ENCODE measurements around the gene THRAP3. TPM values are rescaled to one million over a fixed set of nuclear protein-coding genes. Genes with fewer than 3 reads are reported as not detected.

Gene THRAP3
- total RNA-seq, 1 experiment from 2014 or later: 86.8 TPM

- no peaks in the 10 kb centered on the region for H3K9me3 ChIP-seq
- H3K4me1 Mint-ChIP-seq (ENCODE audit: low read depth, unreplicated experiment): no peaks in the 10 kb centered on the region
- peaks cover 43% of the 10 kb centered on the region for H3K36me3 Mint-ChIP-seq (ENCODE audit: insufficient read depth, unreplicated experiment)
- no peaks in the 10 kb centered on the region for H3K9me3 Mint-ChIP-seq (ENCODE audit: unreplicated experiment)
- H3K4me3 ChIP-seq (ENCODE audit: low read depth, low read length): no peak overlapping the region
- no peaks in the 10 kb centered on the region for H3K27me3 ChIP-seq (replicated peaks; ENCODE audit: control insufficient read depth, insufficient read depth, low read length)
- CTCF ChIA-PET: no interaction called here
- no peak overlapping the region for H3K4me3 Mint-ChIP-seq (ENCODE audit: unreplicated experiment)
- POLR2A ChIA-PET: no interaction called here
- TF ChIP-seq CTCF (IDR thresholded peaks at IDR 0.05; ENCODE audit: insufficient read depth in 1 of 2, low read depth in 1 of 2, low read length in 1 of 2, severe bottlenecking in 1 of 2, unreplicated experiment in 1 of 2): no peak
- no peaks in the 10 kb centered on the region for H3K4me1 ChIP-seq
- H3K36me3 ChIP-seq (ENCODE audit: control insufficient read depth, insufficient read depth, low read length): no peaks in the 10 kb centered on the region
- no TSS peak for BruUV-seq (replicated peaks)
- intact Hi-C loops (cut with micrococcal nuclease; ENCODE audit: unreplicated experiment): no loop called here
- H3K27ac Mint-ChIP-seq (ENCODE audit: unreplicated experiment): no peak overlapping the region
- DNase-seq: no peak
- no peaks in the 10 kb centered on the region for H3K27me3 Mint-ChIP-seq (ENCODE audit: insufficient read depth, unreplicated experiment)
Measured at GRCh38 chr1:36179220-36179600, 45.0 kb upstream of the THRAP3 start.

DNA sequence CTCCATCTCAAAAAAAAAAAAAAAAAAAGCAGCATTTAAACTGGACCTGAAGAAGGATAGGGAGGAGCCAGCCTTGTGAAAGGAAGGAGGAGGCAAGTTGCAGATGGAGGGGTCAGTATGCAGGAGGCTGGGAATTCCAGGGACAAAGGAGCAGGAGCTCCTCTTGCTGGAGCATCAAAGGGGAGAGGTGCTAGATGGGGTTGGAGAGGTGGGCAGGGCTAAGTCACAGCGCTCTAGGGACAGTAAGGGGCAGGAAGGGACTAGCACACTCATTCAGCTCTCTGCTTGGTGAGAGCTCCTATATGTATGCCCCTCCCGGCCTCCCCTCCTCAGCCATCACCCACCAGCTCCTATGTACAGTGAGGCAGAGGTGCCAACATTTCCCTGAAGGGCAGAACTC is 41.5 kb upstream of the THRAP3 start:
- H3K4me3 ChIP-seq (ENCODE audit: low read depth, low read length): no peak overlapping the region
- H3K4me1 ChIP-seq: no peaks in the 10 kb centered on the region
- CTCF ChIA-PET: no interaction called here
- TF ChIP-seq CTCF (IDR thresholded peaks at IDR 0.05; ENCODE audit: insufficient read depth in 1 of 2, low read depth in 1 of 2, low read length in 1 of 2, severe bottlenecking in 1 of 2, unreplicated experiment in 1 of 2): no peak
- BruUV-seq (replicated peaks): no TSS peak
- DNase-seq: no peak
- Mint-ChIP-seq H3K9me3 (ENCODE audit: unreplicated experiment) (no peaks in the 10 kb centered on the region), H3K27ac (ENCODE audit: unreplicated experiment) (no peak overlapping the region), H3K4me1 (ENCODE audit: low read depth, unreplicated experiment) (peaks cover under 1% of the 10 kb centered on the region), H3K36me3 (ENCODE audit: insufficient read depth, unreplicated experiment) (peaks cover 29% of the 10 kb centered on the region), H3K27me3 (ENCODE audit: insufficient read depth, unreplicated experiment) (no peaks in the 10 kb centered on the region), H3K4me3 (ENCODE audit: unreplicated experiment) (no peak overlapping the region)
- no peaks in the 10 kb centered on the region for H3K27me3 ChIP-seq (replicated peaks; ENCODE audit: control insufficient read depth, insufficient read depth, low read length)
- POLR2A ChIA-PET: no interaction called here
- H3K36me3 ChIP-seq (ENCODE audit: control insufficient read depth, insufficient read depth, low read length): no peaks in the 10 kb centered on the region
- intact Hi-C loops (cut with micrococcal nuclease; ENCODE audit: unreplicated experiment): no loop called here
- no peaks in the 10 kb centered on the region for H3K9me3 ChIP-seq

- CTCF ChIA-PET: no interaction called here
Measured at GRCh38 chr1:36183309-36183856, 40.9 kb upstream of the THRAP3 start.

More at GRCh38 chr1:36183309-36183856, 40.9 kb upstream of the THRAP3 start:
- H3K9me3 ChIP-seq: no peaks in the 10 kb centered on the region
- peaks cover 29% of the 10 kb centered on the region for H3K36me3 Mint-ChIP-seq (ENCODE audit: insufficient read depth, unreplicated experiment)
- no peaks in the 10 kb centered on the region for H3K4me1 ChIP-seq
- POLR2A ChIA-PET: no interaction called here
- no peak overlapping the region for H3K27ac Mint-ChIP-seq (ENCODE audit: unreplicated experiment)
- peaks cover 7% of the 10 kb centered on the region for H3K4me1 Mint-ChIP-seq (ENCODE audit: low read depth, unreplicated experiment)
- H3K27me3 Mint-ChIP-seq (ENCODE audit: insufficient read depth, unreplicated experiment): no peaks in the 10 kb centered on the region
- no peak overlapping the region for H3K4me3 Mint-ChIP-seq (ENCODE audit: unreplicated experiment)
- intact Hi-C loops (cut with micrococcal nuclease; ENCODE audit: unreplicated experiment): no loop called here
- TF ChIP-seq CTCF (IDR thresholded peaks at IDR 0.05; ENCODE audit: insufficient read depth in 1 of 2, low read depth in 1 of 2, low read length in 1 of 2, severe bottlenecking in 1 of 2, unreplicated experiment in 1 of 2): no peak
- no peak overlapping the region for H3K4me3 ChIP-seq (ENCODE audit: low read depth, low read length)
- H3K36me3 ChIP-seq (ENCODE audit: control insufficient read depth, insufficient read depth, low read length): no peaks in the 10 kb centered on the region
- no peaks in the 10 kb centered on the region for H3K27me3 ChIP-seq (replicated peaks; ENCODE audit: control insufficient read depth, insufficient read depth, low read length)
- no peaks in the 10 kb centered on the region for H3K9me3 Mint-ChIP-seq (ENCODE audit: unreplicated experiment)
- BruUV-seq (replicated peaks): no TSS peak
- DNase-seq: no peak

All from Caco-2 (cell line).